A673 (cell line): ENCODE data around the gene C11orf16.

Experiments used
- EZH2 ChIP-seq: fragments of 200-600 bp; sonication (generic); IDR thresholded peaks from 2 replicates; pipeline ENCODE4 v1.6.1; 2017; ENCODE audit warnings: borderline replicate concordance, low read depth, mild to moderate bottlenecking, mixed read lengths, antibody characterized with exemption, low read length; ENCODE audit not compliant: poor library complexity, severe bottlenecking
- TF ChIP-seq, protein P1 (sequence below): fragments of 300-800, 200-600 bp; sonication (generic); conservative IDR thresholded peaks from 2 replicates; pipeline ENCODE4 v1.5.1; 2017; ENCODE audit warnings: low read depth, mild to moderate bottlenecking, antibody characterized with exemption, low read length, moderate library complexity, mixed read lengths

DNA sequence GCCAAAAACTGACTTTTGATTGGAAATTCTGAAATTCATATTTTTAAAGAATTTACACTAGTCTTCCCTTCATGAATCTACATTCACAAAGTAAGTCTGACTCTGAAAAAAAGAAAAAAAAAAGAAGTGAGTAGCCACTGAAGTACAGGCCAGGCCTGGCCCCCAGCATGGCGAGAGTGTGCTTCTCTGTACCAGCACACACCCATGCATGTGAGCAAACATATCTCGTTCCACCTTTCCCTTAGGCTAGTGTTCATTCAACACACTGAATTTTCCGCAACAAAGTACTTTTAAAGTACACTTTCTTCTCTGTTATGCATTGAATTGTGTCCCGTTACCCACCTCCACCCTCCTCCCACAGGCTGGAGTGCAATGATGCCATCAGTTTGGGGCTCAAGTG, 4.5 kb downstream of the C11orf16 start:
- TF ChIP-seq EZH2 = no peak
- TF ChIP-seq, protein P1, sequence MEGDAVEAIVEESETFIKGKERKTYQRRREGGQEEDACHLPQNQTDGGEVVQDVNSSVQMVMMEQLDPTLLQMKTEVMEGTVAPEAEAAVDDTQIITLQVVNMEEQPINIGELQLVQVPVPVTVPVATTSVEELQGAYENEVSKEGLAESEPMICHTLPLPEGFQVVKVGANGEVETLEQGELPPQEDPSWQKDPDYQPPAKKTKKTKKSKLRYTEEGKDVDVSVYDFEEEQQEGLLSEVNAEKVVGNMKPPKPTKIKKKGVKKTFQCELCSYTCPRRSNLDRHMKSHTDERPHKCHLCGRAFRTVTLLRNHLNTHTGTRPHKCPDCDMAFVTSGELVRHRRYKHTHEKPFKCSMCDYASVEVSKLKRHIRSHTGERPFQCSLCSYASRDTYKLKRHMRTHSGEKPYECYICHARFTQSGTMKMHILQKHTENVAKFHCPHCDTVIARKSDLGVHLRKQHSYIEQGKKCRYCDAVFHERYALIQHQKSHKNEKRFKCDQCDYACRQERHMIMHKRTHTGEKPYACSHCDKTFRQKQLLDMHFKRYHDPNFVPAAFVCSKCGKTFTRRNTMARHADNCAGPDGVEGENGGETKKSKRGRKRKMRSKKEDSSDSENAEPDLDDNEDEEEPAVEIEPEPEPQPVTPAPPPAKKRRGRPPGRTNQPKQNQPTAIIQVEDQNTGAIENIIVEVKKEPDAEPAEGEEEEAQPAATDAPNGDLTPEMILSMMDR = no peak
